Right lobe of liver (tissue), 4 donors: Measurements from ENCODE around the gene ALDH7A1.

Experiments
- POLR2A ChIP-seq: fragments of 450-650 bp; IDR thresholded peaks from one replicate; pipeline ENCODE4 v1.6.1; 2017; ENCODE audit warnings: antibody characterized with exemption, mild to moderate bottlenecking
- TF ChIP-seq, protein P1 (sequence below), 4 donors: fragments of 200-600 bp in 3 of 4; fragments of 450-650 bp in 1 of 4; IDR thresholded peaks; one replicate each; pipeline versions ENCODE4 v1.5.1 to v1.8.0; 2016 to 2022; ENCODE audit warnings: antibody characterized with exemption in 4 of 4, mild to moderate bottlenecking in 2 of 4
- donor health status: DM: no; HTN: no; CAD: no.
- donor health status: DM: no; HTN: no; CAD: no.
- donor health status: DM: no; HTN: yes; CAD: no.

DNA sequence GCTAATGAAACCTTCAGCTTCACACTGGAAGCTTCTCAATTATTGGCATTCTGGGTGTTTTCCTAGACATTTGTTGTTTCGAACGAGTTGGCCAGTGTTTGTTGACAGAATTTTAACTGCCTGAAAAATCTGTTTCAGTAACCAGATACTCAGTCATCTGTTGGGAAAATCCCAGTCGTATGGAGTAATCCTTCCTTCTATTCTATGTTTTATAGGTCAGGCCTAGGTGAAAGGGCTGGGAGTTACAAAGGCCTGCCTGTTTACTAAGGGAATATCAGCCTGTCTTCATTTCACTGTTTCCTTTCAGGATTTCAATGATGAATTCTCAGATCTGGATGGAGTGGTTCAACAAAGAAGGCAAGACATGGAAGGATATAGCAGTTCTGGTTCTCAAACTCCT, 111.9 kb downstream of the ALDH7A1 start:
- TF ChIP-seq, protein P1, sequence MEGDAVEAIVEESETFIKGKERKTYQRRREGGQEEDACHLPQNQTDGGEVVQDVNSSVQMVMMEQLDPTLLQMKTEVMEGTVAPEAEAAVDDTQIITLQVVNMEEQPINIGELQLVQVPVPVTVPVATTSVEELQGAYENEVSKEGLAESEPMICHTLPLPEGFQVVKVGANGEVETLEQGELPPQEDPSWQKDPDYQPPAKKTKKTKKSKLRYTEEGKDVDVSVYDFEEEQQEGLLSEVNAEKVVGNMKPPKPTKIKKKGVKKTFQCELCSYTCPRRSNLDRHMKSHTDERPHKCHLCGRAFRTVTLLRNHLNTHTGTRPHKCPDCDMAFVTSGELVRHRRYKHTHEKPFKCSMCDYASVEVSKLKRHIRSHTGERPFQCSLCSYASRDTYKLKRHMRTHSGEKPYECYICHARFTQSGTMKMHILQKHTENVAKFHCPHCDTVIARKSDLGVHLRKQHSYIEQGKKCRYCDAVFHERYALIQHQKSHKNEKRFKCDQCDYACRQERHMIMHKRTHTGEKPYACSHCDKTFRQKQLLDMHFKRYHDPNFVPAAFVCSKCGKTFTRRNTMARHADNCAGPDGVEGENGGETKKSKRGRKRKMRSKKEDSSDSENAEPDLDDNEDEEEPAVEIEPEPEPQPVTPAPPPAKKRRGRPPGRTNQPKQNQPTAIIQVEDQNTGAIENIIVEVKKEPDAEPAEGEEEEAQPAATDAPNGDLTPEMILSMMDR (IDR thresholded peaks at IDR 0.05) = no peak
- TF ChIP-seq POLR2A = no peak
